A673 (cell line): ENCODE results near the gene GIMAP8.

ENCODE experiments used
- CTCF ChIP-seq: fragments of 300-800, 200-600 bp; sonication (generic); conservative IDR thresholded peaks from 2 replicates; pipeline ENCODE4 v1.5.1; 2017; ENCODE audit warnings: low read depth, mild to moderate bottlenecking, antibody characterized with exemption, low read length, moderate library complexity, mixed read lengths
- EZH2 ChIP-seq: fragments of 200-600 bp; sonication (generic); IDR thresholded peaks from 2 replicates; pipeline ENCODE4 v1.6.1; 2017; ENCODE audit warnings: borderline replicate concordance, low read depth, mild to moderate bottlenecking, mixed read lengths, antibody characterized with exemption, low read length; ENCODE audit not compliant: poor library complexity, severe bottlenecking

GRCh38 chr7:150407588-150408392 is 42.6 kb upstream of the GIMAP8 start:
- no peak for TF ChIP-seq CTCF
- no peak for TF ChIP-seq EZH2
